ENCODE measurements around the gene ANKRD29. TPM values are rescaled to one million over a fixed set of nuclear protein-coding genes. Genes with fewer than 3 reads are reported as not detected.

Gene ANKRD29
- total RNA-seq, 2 experiments from 2014 or later: not detected

GRCh38 chr18:23683671-23684070, 21.0 kb upstream of the ANKRD29 start:
- ChIA-PET POLR2A (no interaction called here), CTCF (ENCODE audit: unreplicated experiment) (no interaction called here)
- Histone ChIP-seq H3K4me2 (ENCODE audit: low read length) (no peak overlapping the region), H3K9me3 (ENCODE audit: low read length) (no peaks in the 10 kb centered on the region), H4K20me1 (ENCODE audit: insufficient read depth, low read length) (no peaks in the 10 kb centered on the region), H2AFZ (ENCODE audit: low read length) (no peak overlapping the region), H3K4me3 (ENCODE audit: low read depth, low read length, poor library complexity, severe bottlenecking) (no peak overlapping the region), H3K36me3 (ENCODE audit: insufficient read depth, low read length) (no peaks in the 10 kb centered on the region), H3K9me2 (ENCODE audit: insufficient read depth, low read length) (no peaks in the 10 kb centered on the region), H3K79me2 (ENCODE audit: insufficient read depth, low read depth, low read length) (no peaks in the 10 kb centered on the region), H3K4me1 (ENCODE audit: insufficient read depth, low read length, poor library complexity, severe bottlenecking) (no peaks in the 10 kb centered on the region), H3K27ac (ENCODE audit: low read depth, low read length, poor library complexity, severe bottlenecking) (no peak overlapping the region)
- DNase-seq (ENCODE audit: low spot score): no peak
- no peak for TF ChIP-seq EZH2phosphoT487 (IDR thresholded peaks at IDR 0.05; ENCODE audit: borderline replicate concordance, low read depth, low read length)
- TF ChIP-seq CTCF (conservative IDR thresholded peaks at IDR 0.05; ENCODE audit: low read length): no peak
- intact Hi-C loops (cut with micrococcal nuclease; ENCODE audit: unreplicated experiment): loop anchor here (5.0 kb wide), 1 partner anchor 64 kb away; no protein-coding TSS in a partner anchor
- no TSS peak for BruUV-seq (replicated peaks)

- H3K36me3 ChIP-seq (ENCODE audit: insufficient read depth, low read length): no peaks in the 10 kb centered on the region
- POLR2A ChIA-PET: no interaction called here
- H3K27ac ChIP-seq (ENCODE audit: low read depth, low read length, poor library complexity, severe bottlenecking): no peak overlapping the region
- no TSS peak for BruUV-seq (replicated peaks)
- H3K9me2 ChIP-seq (ENCODE audit: insufficient read depth, low read length): no peaks in the 10 kb centered on the region
- no peaks in the 10 kb centered on the region for H4K20me1 ChIP-seq (ENCODE audit: insufficient read depth, low read length)
- H3K4me2 ChIP-seq (ENCODE audit: low read length): no peak overlapping the region
- H3K9me3 ChIP-seq (ENCODE audit: low read length): no peaks in the 10 kb centered on the region
- no peak overlapping the region for H2AFZ ChIP-seq (ENCODE audit: low read length)
- H3K4me1 ChIP-seq (ENCODE audit: insufficient read depth, low read length, poor library complexity, severe bottlenecking): no peaks in the 10 kb centered on the region
- no peaks in the 10 kb centered on the region for H3K79me2 ChIP-seq (ENCODE audit: insufficient read depth, low read depth, low read length)
- intact Hi-C loops (cut with micrococcal nuclease; ENCODE audit: unreplicated experiment): loop anchor here (5.0 kb wide), 1 partner anchor 64 kb away; no protein-coding TSS in a partner anchor
- TF ChIP-seq EZH2phosphoT487 (IDR thresholded peaks at IDR 0.05; ENCODE audit: borderline replicate concordance, low read depth, low read length): no peak
- no peak for TF ChIP-seq CTCF (conservative IDR thresholded peaks at IDR 0.05; ENCODE audit: low read length)
- CTCF ChIA-PET (ENCODE audit: unreplicated experiment): no interaction called here
- DNase-seq (ENCODE audit: low spot score): no peak
- H3K4me3 ChIP-seq (ENCODE audit: low read depth, low read length, poor library complexity, severe bottlenecking): no peak overlapping the region
Observed at GRCh38 chr18:23683155-23683554, 20.4 kb upstream of the ANKRD29 start.

GRCh38 chr18:23682472-23682871, 19.8 kb upstream of the ANKRD29 start:
- H3K27ac ChIP-seq (ENCODE audit: low read depth, low read length, poor library complexity, severe bottlenecking): no peak overlapping the region
- no peaks in the 10 kb centered on the region for H4K20me1 ChIP-seq (ENCODE audit: insufficient read depth, low read length)
- POLR2A ChIA-PET: no interaction called here
- H3K36me3 ChIP-seq (ENCODE audit: insufficient read depth, low read length): no peaks in the 10 kb centered on the region
- no peak overlapping the region for H2AFZ ChIP-seq (ENCODE audit: low read length)
- CTCF ChIA-PET (ENCODE audit: unreplicated experiment): no interaction called here
- H3K4me2 ChIP-seq (ENCODE audit: low read length): no peak overlapping the region
- H3K4me3 ChIP-seq (ENCODE audit: low read depth, low read length, poor library complexity, severe bottlenecking): no peak overlapping the region
- H3K4me1 ChIP-seq (ENCODE audit: insufficient read depth, low read length, poor library complexity, severe bottlenecking): no peaks in the 10 kb centered on the region
- intact Hi-C loops (cut with micrococcal nuclease; ENCODE audit: unreplicated experiment): loop anchor here (5.0 kb wide), 1 partner anchor 65 kb away; no protein-coding TSS in a partner anchor
- H3K9me2 ChIP-seq (ENCODE audit: insufficient read depth, low read length): no peaks in the 10 kb centered on the region
- no TSS peak for BruUV-seq (replicated peaks)
- no peaks in the 10 kb centered on the region for H3K9me3 ChIP-seq (ENCODE audit: low read length)
- no peak for DNase-seq (ENCODE audit: low spot score)
- no peak for TF ChIP-seq EZH2phosphoT487 (IDR thresholded peaks at IDR 0.05; ENCODE audit: borderline replicate concordance, low read depth, low read length)
- no peak for TF ChIP-seq CTCF (conservative IDR thresholded peaks at IDR 0.05; ENCODE audit: low read length)
- H3K79me2 ChIP-seq (ENCODE audit: insufficient read depth, low read depth, low read length): no peaks in the 10 kb centered on the region

Measured in OCI-LY7 (cell line).